ENCODE measurements around the gene DYNC2LI1.

Gene DYNC2LI1

DNA sequence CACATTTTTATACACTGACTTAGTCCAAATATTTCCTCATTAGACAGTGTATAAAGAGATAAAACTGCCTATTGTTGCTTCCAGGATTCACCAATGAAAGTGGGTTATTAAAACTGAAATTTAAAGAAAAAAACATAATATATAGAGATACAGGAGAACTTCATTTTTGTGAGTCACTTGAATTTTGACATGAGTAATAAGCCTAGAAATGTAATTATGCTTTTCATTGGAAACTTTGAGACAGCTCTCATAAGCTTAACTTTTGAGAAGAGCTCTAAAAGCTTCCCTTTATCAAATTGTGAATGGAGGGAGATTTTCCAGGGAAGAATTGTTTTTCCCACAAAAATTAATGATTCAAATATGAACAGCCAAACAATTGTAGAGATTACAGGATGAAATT lies 14.1 kb downstream of the DYNC2LI1 start:
- Histone ChIP-seq H3K9me3 (ENCODE audit: insufficient read depth, low read depth, low read length) (no peaks in the 10 kb centered on the region), H2AFZ (ENCODE audit: low read length) (no peak overlapping the region), H3K4me2 (ENCODE audit: low read depth, low read length, poor library complexity, severe bottlenecking) (no peak overlapping the region), H3K4me1 (ENCODE audit: insufficient read depth, low read length, poor library complexity, severe bottlenecking) (no peaks in the 10 kb centered on the region), H3K4me3 (ENCODE audit: low read length, poor library complexity, severe bottlenecking) (no peak overlapping the region), H4K20me1 (ENCODE audit: insufficient read depth, low read length, poor library complexity, severe bottlenecking) (no peaks in the 10 kb centered on the region), H3K9ac (ENCODE audit: low read depth, low read length, poor library complexity, severe bottlenecking) (no peak overlapping the region), H3K36me3 (ENCODE audit: insufficient read depth, low read length) (no peaks in the 10 kb centered on the region), H3K27me3 (ENCODE audit: insufficient read depth, low read length, poor library complexity, severe bottlenecking) (no peaks in the 10 kb centered on the region), H3K9me2 (replicated peaks; ENCODE audit: low read depth, low read length) (no peaks in the 10 kb centered on the region), H3F3A (ENCODE audit: low read depth) (no peaks in the 10 kb centered on the region), H3K79me2 (ENCODE audit: insufficient read depth, low read length) (no peaks in the 10 kb centered on the region)
- TF ChIP-seq, protein P1, sequence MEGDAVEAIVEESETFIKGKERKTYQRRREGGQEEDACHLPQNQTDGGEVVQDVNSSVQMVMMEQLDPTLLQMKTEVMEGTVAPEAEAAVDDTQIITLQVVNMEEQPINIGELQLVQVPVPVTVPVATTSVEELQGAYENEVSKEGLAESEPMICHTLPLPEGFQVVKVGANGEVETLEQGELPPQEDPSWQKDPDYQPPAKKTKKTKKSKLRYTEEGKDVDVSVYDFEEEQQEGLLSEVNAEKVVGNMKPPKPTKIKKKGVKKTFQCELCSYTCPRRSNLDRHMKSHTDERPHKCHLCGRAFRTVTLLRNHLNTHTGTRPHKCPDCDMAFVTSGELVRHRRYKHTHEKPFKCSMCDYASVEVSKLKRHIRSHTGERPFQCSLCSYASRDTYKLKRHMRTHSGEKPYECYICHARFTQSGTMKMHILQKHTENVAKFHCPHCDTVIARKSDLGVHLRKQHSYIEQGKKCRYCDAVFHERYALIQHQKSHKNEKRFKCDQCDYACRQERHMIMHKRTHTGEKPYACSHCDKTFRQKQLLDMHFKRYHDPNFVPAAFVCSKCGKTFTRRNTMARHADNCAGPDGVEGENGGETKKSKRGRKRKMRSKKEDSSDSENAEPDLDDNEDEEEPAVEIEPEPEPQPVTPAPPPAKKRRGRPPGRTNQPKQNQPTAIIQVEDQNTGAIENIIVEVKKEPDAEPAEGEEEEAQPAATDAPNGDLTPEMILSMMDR (conservative IDR thresholded peaks at IDR 0.05; ENCODE audit: low read length), result no peak
- TF ChIP-seq EZH2phosphoT487 (IDR thresholded peaks at IDR 0.05; ENCODE audit: borderline replicate concordance), result no peak

DNA sequence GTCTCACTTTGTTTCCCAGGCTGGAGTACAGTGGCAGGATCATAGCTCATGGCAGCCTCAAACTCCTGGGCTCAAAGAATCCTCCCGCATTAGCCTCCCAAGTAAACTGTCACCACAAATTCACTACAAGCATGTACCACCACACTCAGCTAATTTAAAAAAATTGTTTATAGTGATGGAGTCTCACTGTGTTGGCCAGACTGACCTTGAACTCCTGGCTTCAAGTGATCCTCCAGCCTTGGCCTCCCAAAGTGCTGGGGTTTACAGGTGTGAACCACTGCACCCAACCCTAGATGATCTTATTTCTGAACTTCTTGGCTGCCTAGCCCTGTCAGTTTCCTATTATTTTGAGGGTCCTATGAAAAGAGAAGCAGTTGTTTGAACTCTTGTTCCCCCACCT lies 14.8 kb downstream of the DYNC2LI1 start:
- no peaks in the 10 kb centered on the region for H3K9me2 ChIP-seq (replicated peaks; ENCODE audit: low read depth, low read length)
- H3K79me2 ChIP-seq (ENCODE audit: insufficient read depth, low read length), result no peaks in the 10 kb centered on the region
- no peaks in the 10 kb centered on the region for H4K20me1 ChIP-seq (ENCODE audit: insufficient read depth, low read length, poor library complexity, severe bottlenecking)
- no peaks in the 10 kb centered on the region for H3K36me3 ChIP-seq (ENCODE audit: insufficient read depth, low read length)
- H3F3A ChIP-seq (ENCODE audit: low read depth), result no peaks in the 10 kb centered on the region
- H2AFZ ChIP-seq (ENCODE audit: low read length), result no peak overlapping the region
- H3K4me2 ChIP-seq (ENCODE audit: low read depth, low read length, poor library complexity, severe bottlenecking), result no peak overlapping the region
- no peaks in the 10 kb centered on the region for H3K27me3 ChIP-seq (ENCODE audit: insufficient read depth, low read length, poor library complexity, severe bottlenecking)
- no peak overlapping the region for H3K4me3 ChIP-seq (ENCODE audit: low read length, poor library complexity, severe bottlenecking)
- no peaks in the 10 kb centered on the region for H3K9me3 ChIP-seq (ENCODE audit: insufficient read depth, low read depth, low read length)
- TF ChIP-seq, protein P1 (conservative IDR thresholded peaks at IDR 0.05; ENCODE audit: low read length), result no peak
- no peak for TF ChIP-seq EZH2phosphoT487 (IDR thresholded peaks at IDR 0.05; ENCODE audit: borderline replicate concordance)
- H3K9ac ChIP-seq (ENCODE audit: low read depth, low read length, poor library complexity, severe bottlenecking), result no peak overlapping the region
- no peaks in the 10 kb centered on the region for H3K4me1 ChIP-seq (ENCODE audit: insufficient read depth, low read length, poor library complexity, severe bottlenecking)

DNA sequence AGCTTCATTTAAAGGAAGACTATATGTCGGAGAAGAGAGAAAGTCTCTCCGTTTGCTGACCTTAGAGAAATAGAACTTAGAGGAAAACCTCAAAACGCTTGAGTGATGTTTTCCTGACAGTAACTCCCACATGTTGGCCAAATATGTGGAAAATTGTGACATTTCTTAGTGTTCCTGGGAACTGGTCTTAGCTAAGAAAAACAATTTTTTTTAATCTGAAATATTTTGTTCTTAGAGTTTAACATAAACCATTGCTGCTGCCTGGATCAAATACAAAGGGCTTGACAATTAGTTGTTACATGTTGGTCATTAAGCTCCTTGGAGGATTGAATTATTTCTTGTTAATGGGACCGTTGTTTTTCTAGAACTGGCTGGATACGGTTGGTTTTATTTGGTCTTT lies 16.3 kb downstream of the DYNC2LI1 start:
- Histone ChIP-seq H3K9ac (ENCODE audit: low read depth, low read length, poor library complexity, severe bottlenecking) (no peak overlapping the region), H3K9me3 (ENCODE audit: insufficient read depth, low read depth, low read length) (no peaks in the 10 kb centered on the region), H3K4me3 (ENCODE audit: low read length, poor library complexity, severe bottlenecking) (no peak overlapping the region), H3K36me3 (ENCODE audit: insufficient read depth, low read length) (no peaks in the 10 kb centered on the region), H3K27me3 (ENCODE audit: insufficient read depth, low read length, poor library complexity, severe bottlenecking) (no peaks in the 10 kb centered on the region), H3K9me2 (replicated peaks; ENCODE audit: low read depth, low read length) (no peaks in the 10 kb centered on the region), H3K4me2 (ENCODE audit: low read depth, low read length, poor library complexity, severe bottlenecking) (no peak overlapping the region), H2AFZ (ENCODE audit: low read length) (no peak overlapping the region), H3K4me1 (ENCODE audit: insufficient read depth, low read length, poor library complexity, severe bottlenecking) (no peaks in the 10 kb centered on the region), H3K79me2 (ENCODE audit: insufficient read depth, low read length) (no peaks in the 10 kb centered on the region), H4K20me1 (ENCODE audit: insufficient read depth, low read length, poor library complexity, severe bottlenecking) (no peaks in the 10 kb centered on the region), H3F3A (ENCODE audit: low read depth) (no peaks in the 10 kb centered on the region)
- TF ChIP-seq, protein P1 (conservative IDR thresholded peaks at IDR 0.05; ENCODE audit: low read length), result no peak
- TF ChIP-seq EZH2phosphoT487 (IDR thresholded peaks at IDR 0.05; ENCODE audit: borderline replicate concordance), result no peak
